Left colon (tissue), 2 donors: ENCODE data around the gene BRD3. TPM values are rescaled to one million over a fixed set of nuclear protein-coding genes. Genes with fewer than 3 reads are reported as not detected.

ENCODE experiments used
- ATAC-seq: fragments of 200-7000 bp; cut with Tn5 transposase; one replicate; pipeline ENCODE4 v1.9.1; 2020; ENCODE audit warnings: mild to moderate bottlenecking, moderate library complexity
- DNase-seq, 2 donors: peaks; one replicate each; pipeline ENCODE4 v3.0.0-alpha.2; 2020
- intact Hi-C, 2 donors: fragments of 100-400 bp; cut with DNase I in 1 of 2; cut with micrococcal nuclease in 1 of 2; formaldehyde crosslinking; loops; one replicate each; pipeline versions ENCODE4 v1.11.2 to v1.14.0; 2022; cut with DNase I, micrococcal nuclease
- total RNA-seq, 2 donors: library from RNA; stranded (reverse); fragmentation: NEBNext Ultra II Directional; extraction: Animal tissue kit (Norgen Biotek cat#: 25700); gene quantifications; one replicate each; pipeline ENCODE4 v1.2.1, GENCODE V29; 2021
- donor health status: DM: no; HTN: no; CAD: no.
- donor health status: DM: yes; HTN: yes; CAD: no.

BRD3 gene
- total RNA-seq, 2 donors from 2014 or later: 21.5 to 36.7 TPM

- ATAC-seq: no peak
- intact Hi-C loops: no loop called here
- no peak for DNase-seq
These were observed 39.1 kb downstream of the BRD3 start for GRCh38 chr9:134028575-134029247.

- ATAC-seq (no peak), DNase-seq (no peak)
- intact Hi-C loops: no loop called here
These were observed 39.8 kb downstream of the BRD3 start for GRCh38 chr9:134028076-134028475.

DNA sequence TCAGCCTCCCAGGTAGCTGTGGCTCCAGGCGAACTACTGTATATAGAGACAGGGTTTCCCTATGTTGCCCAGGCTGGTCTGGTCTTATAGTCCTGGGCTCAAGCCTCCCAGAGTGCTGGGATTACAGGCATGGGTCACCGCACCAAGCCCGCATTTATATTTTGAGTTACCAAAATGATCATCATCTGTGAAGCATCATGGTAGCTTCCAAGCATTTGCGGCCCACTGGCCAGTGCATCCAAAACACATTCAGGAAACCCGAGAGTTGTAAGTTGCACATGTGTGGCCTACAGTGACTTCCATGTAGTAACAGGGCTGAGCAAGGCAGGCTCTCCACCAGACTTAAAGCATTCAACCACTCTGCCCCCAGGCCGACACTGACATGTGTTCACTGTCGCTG, 40.3 kb downstream of the BRD3 start:
- intact Hi-C loops: no loop called here
- ATAC-seq (no peak), DNase-seq (no peak)

- ATAC-seq (no peak), DNase-seq (no peak)
- intact Hi-C loops: no loop called here
These were observed 40.8 kb downstream of the BRD3 start for GRCh38 chr9:134026981-134027380.

- intact Hi-C loops: no loop called here
- ATAC-seq (no peak), DNase-seq (peak in 1 of 2 donors; percentile 41)
These were observed 41.2 kb downstream of the BRD3 start for GRCh38 chr9:134026581-134026980.

DNA sequence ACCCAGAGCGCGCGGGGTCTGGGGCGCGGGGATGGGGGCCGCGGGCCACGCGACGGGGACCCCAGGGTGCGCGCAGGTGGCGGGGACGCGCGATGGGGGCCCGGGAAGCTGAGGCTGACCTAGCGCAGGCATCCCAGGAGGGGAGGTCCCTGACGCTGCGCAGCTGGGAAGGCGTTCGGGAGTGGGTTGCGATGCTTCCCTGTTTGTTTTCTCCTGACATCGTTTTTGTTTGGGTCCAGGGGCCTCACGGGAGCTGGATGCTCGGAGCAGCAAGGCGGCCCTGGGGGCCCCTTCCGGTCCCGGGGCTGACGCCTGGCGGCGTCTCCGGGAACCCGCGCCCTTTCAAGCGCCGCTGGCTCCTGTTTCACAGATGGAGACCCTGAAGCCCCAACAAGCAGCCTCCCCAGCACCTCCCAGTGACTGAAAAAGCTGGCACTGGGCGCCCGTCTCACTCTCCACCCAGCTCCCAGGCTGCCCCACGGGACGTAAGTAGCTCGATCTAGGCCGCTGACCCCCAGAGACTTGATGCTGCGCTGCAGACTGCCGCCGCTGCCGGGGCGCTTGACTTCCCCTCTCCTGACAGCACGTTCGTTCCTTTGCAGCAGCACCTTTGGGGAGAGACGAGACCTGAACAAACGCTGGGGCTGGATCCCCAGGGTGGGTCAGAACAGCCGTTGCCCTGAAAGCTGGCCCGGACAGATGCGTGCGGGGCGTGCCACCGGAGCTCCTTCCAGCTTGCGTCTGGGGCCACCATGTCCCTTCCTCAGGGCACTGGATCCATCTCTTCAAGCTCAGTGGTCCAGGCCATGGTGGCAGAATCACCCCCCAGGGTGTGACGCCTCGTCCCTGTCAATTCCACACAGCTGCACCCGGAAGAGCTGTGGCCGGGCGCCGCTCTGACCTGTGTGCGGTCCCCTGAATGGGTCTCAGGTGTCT, 42.0 kb downstream of the BRD3 start:
- peak in 1 of 2 donors; percentile 59 for DNase-seq
- intact Hi-C loops: no loop called here
- peak; percentile 2 for ATAC-seq

GRCh38 chr9:134024828-134025605, 42.8 kb downstream of the BRD3 start, which contains the start of gene BRD3OS:
BRD3OS (plus strand) TSS chr9:134025481; CDS start chr9:134026748, 1,267 bp downstream.
- intact Hi-C loops: no loop called here
- DNase-seq: peak; percentile 96 to 98
- ATAC-seq: peak; percentile 97

- DNase-seq (no peak), ATAC-seq (no peak)
- intact Hi-C loops: no loop called here
These were observed 43.5 kb downstream of the BRD3 start for GRCh38 chr9:134024214-134024792.

DNA sequence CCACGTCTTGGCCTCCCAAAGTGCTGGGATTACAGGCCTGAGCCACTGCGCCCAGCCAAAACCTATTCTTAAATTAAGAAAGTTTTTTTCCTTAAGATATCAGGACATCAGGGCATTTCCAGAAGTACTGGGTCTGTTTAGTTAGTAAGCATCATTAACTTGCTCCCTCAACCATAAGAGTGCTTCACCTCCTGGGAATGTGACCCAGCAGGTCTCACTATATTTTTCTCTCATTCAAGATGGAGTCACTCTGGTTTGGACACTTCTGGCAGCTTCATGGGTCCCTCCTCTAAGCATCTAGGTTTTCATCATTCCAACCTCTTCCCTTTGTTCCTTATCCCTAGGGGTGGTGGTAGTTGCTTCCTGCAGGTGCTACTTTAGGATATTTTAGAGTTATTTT, 52.9 kb downstream of the BRD3 start:
- intact Hi-C loops: no loop called here
- no peak for ATAC-seq
- DNase-seq: no peak

- ATAC-seq (no peak), DNase-seq (no peak)
- intact Hi-C loops: no loop called here
These were observed 56.4 kb downstream of the BRD3 start for GRCh38 chr9:134011401-134011800.

GRCh38 chr9:134010310-134011173, 57.3 kb downstream of the BRD3 start:
- ATAC-seq (no peak), DNase-seq (no peak)
- intact Hi-C loops: no loop called here

- DNase-seq: no peak
- intact Hi-C loops: no loop called here
- no peak for ATAC-seq
These were observed 60.3 kb downstream of the BRD3 start for GRCh38 chr9:134007571-134007970.

DNA sequence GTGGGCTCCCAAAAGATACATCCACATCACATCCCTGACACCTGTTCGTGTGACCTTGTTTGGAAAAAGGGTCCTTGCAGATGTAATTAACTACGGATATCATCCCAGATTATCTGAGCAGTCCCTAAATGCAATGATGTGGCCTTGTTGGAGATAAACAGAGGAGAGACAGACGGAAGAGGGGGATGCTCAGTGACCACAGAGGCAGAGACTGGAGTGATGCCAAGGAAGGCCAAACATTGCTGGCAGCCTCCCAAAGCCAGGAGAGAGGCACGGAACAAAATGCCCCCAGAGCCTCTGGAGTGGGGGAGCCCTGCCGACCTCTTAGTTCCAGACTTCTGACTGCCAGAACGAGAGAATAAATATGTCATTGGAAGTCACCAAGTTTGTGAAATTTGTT, 60.7 kb downstream of the BRD3 start:
- intact Hi-C loops: no loop called here
- ATAC-seq (no peak), DNase-seq (no peak)

DNA sequence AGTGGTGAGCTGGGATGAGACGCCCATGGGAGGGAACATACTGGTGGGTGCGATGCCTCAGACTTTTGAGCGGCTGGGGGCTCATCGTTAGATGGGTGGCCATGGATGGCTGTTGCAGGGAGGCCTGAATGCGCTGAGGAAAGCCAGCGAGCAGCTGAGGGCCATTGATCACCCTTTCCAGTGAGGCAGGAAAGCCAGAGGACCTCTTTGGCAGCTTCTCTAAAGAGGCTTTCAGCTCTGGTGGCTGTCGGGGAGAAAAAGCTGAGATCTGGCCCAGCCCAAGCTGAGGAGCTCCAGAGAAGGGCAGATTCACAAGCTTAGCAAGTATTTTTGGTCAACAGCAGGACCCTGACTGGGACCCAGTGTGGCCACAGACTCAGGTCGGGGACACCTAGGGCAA, 62.4 kb downstream of the BRD3 start:
- no peak for DNase-seq
- intact Hi-C loops: no loop called here
- no peak for ATAC-seq

DNA sequence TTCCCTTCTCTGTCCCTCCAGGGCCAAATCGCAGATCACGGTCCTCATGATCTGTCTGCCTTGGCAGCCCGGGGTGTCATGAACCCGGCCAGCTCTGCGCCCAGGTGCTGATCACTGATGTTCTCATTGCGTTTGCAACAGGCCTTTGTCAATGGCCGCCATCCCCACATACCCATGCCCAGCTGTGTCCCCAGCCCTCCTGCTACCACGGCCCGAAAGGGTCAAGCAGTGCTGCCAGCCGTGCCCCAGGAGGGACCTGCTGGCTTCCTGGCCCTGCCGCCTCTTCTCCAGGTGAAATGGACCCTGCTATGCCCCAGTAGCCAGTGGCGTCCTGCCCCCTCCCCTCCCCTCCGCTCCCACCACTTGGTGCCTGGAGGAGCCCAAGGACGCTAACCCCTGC, 62.9 kb downstream of the BRD3 start:
- DNase-seq: no peak
- no peak for ATAC-seq
- intact Hi-C loops: no loop called here

GRCh38 chr9:134004131-134004873, 63.5 kb downstream of the BRD3 start:
- ATAC-seq (no peak), DNase-seq (no peak)
- intact Hi-C loops: no loop called here

- ATAC-seq (no peak), DNase-seq (no peak)
- intact Hi-C loops: no loop called here
These were observed 64.6 kb downstream of the BRD3 start for GRCh38 chr9:134003237-134003636.

GRCh38 chr9:134002796-134003195, 65.0 kb downstream of the BRD3 start:
- no peak for ATAC-seq
- intact Hi-C loops: no loop called here

More at GRCh38 chr9:134002796-134003195, 65.0 kb downstream of the BRD3 start:
- DNase-seq: no peak
